LNCaP clone FGC (cell line): ENCODE measurements around the gene KMT2A.

Experiments used
- DNase-seq: peaks from one replicate; pipeline ENCODE4 v3.0.0-alpha.2; 2011; ENCODE audit warnings: low read depth
- H3K4me3 ChIP-seq: 2 replicates; pipeline ENCODE4 v1.5.1; 2011; ENCODE audit warnings: mild to moderate bottlenecking, low read depth, low read length, control low read depth
- TF ChIP-seq, protein P1 (sequence below): IDR thresholded peaks from 2 replicates; pipeline ENCODE4 v1.5.1; 2012; ENCODE audit warnings: mild to moderate bottlenecking; ENCODE audit not compliant: control insufficient read depth, insufficient read depth; ENCODE audit errors: extremely low read depth

KMT2A gene

DNA sequence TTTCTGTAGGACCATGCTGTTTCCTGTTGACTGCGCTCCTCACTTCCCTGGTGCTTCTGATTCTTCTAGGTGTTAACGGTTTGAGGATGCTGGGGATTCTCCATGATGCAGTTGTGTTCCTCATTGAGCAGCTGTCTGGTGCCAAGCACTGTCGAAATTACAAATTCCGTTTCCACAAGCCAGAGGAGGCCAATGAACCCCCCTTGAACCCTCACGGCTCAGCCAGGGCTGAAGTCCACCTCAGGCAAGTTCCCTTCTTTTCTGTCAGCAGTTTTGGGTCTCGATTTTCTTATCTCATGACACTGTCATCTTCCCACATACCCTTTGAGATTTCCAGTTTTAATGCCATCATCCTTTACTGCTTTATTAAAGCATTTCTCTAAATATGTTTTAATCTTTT is 83.3 kb downstream of the KMT2A start:
- TF ChIP-seq, protein P1, sequence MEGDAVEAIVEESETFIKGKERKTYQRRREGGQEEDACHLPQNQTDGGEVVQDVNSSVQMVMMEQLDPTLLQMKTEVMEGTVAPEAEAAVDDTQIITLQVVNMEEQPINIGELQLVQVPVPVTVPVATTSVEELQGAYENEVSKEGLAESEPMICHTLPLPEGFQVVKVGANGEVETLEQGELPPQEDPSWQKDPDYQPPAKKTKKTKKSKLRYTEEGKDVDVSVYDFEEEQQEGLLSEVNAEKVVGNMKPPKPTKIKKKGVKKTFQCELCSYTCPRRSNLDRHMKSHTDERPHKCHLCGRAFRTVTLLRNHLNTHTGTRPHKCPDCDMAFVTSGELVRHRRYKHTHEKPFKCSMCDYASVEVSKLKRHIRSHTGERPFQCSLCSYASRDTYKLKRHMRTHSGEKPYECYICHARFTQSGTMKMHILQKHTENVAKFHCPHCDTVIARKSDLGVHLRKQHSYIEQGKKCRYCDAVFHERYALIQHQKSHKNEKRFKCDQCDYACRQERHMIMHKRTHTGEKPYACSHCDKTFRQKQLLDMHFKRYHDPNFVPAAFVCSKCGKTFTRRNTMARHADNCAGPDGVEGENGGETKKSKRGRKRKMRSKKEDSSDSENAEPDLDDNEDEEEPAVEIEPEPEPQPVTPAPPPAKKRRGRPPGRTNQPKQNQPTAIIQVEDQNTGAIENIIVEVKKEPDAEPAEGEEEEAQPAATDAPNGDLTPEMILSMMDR, result no peak
- H3K4me3 ChIP-seq, result no peak overlapping the region
- DNase-seq, result no peak

DNA sequence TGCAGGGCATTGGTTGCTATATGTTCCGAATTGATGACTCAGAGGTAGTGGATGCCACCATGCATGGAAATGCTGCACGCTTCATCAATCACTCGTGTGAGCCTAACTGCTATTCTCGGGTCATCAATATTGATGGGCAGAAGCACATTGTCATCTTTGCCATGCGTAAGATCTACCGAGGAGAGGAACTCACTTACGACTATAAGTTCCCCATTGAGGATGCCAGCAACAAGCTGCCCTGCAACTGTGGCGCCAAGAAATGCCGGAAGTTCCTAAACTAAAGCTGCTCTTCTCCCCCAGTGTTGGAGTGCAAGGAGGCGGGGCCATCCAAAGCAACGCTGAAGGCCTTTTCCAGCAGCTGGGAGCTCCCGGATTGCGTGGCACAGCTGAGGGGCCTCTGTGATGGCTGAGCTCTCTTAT is 85.6 kb downstream of the KMT2A start:
- TF ChIP-seq, protein P1, result no peak
- DNase-seq, result no peak
- H3K4me3 ChIP-seq, result no peak overlapping the region

DNA sequence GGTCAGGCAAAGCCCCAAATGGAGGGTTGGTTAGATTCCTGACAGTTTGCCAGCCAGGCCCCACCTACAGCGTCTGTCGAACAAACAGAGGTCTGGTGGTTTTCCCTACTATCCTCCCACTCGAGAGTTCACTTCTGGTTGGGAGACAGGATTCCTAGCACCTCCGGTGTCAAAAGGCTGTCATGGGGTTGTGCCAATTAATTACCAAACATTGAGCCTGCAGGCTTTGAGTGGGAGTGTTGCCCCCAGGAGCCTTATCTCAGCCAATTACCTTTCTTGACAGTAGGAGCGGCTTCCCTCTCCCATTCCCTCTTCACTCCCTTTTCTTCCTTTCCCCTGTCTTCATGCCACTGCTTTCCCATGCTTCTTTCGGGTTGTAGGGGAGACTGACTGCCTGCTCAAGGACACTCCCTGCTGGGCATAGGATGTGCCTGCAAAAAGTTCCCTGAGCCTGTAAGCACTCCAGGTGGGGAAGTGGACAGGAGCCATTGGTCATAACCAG is 86.3 kb downstream of the KMT2A start:
- no peak for DNase-seq

DNA sequence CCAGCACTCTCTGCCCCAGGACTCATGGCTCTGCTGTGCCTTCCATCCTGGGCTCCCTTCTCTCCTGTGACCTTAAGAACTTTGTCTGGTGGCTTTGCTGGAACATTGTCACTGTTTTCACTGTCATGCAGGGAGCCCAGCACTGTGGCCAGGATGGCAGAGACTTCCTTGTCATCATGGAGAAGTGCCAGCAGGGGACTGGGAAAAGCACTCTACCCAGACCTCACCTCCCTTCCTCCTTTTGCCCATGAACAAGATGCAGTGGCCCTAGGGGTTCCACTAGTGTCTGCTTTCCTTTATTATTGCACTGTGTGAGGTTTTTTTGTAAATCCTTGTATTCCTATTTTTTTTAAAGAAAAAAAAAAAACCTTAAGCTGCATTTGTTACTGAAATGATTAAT is 88.1 kb downstream of the KMT2A start:
- TF ChIP-seq, protein P1, result no peak
- H3K4me3 ChIP-seq, result no peak overlapping the region
- DNase-seq, result no peak

More for the DNA sequence above, 86.3 kb downstream of the KMT2A start:
- TF ChIP-seq, protein P1, result peak; percentile 61
- H3K4me3 ChIP-seq, result no peak overlapping the region

DNA sequence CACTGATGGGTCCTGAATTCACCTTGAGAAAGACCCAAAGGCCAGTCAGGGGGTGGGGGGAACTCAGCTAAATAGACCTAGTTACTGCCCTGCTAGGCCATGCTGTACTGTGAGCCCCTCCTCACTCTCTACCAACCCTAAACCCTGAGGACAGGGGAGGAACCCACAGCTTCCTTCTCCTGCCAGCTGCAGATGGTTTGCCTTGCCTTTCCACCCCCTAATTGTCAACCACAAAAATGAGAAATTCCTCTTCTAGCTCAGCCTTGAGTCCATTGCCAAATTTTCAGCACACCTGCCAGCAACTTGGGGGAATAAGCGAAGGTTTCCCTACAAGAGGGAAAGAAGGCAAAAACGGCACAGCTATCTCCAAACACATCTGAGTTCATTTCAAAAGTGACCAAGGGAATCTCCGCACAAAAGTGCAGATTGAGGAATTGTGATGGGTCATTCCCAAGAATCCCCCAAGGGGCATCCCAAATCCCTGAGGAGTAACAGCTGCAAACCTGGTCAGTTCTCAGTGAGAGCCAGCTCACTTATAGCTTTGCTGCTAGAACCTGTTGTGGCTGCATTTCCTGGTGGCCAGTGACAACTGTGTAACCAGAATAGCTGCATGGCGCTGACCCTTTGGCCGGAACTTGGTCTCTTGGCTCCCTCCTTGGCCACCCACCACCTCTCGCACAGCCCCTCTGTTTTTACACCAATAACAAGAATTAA is 88.6 kb downstream of the KMT2A start:
- TF ChIP-seq, protein P1, result no peak
- no peak overlapping the region for H3K4me3 ChIP-seq
- DNase-seq, result no peak

DNA sequence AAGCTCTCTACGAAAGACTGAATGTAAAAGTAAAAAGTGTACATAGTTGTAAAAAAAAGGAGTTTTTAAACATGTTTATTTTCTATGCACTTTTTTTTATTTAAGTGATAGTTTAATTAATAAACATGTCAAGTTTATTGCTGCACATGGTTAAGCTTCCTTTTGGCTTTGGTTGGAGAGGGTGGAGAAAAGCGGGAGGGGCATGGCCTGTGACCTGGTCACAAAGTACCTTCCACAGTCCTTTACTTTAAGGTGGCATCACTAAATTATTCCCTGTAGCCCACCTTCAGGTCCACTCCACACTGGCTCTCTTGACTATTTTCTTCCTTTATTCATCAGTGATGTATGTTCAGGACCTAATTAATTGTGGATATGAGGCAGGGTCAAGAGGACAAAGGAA is 90.4 kb downstream of the KMT2A start:
- DNase-seq, result no peak
- TF ChIP-seq, protein P1, result no peak
- H3K4me3 ChIP-seq, result no peak overlapping the region

DNA sequence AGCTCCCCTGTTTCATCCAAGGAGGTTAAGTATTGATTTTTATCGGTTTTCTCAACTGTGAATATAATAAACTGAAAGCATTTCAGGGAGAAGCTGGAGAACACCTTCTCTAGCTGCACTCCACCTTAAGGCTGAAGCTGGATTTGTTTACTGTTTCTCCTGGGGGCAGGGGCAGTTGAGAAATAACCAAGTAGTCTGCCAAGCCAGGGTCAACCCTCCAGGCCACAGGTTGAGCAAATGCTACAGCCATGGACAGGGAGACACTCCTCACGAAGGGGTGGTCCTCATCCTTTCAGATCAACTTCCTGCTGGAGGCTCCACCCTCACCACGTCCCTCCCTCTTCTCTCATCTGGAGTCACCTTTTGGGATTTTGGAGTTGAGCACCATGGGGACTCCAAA is 90.8 kb downstream of the KMT2A start, which contains the start of gene TTC36:
TTC36 (plus strand) TSS at position 366 of the 400 bp plus-strand sequence; CDS start at position 387, 21 bp downstream.
- DNase-seq, result no peak
- TF ChIP-seq, protein P1, result no peak
- no peak within 1 kb of the TSS for H3K4me3 ChIP-seq
